ENCODE measurements around the gene RASAL2. TPM values are rescaled to one million over a fixed set of nuclear protein-coding genes. Genes with fewer than 3 reads are reported as not detected.

The RASAL2 gene
- total and polyA plus RNA-seq, 2 donors (not counting 1 experiment from before 2014, with no cell fraction given) = 0.12 TPM; not detected in 1

DNA sequence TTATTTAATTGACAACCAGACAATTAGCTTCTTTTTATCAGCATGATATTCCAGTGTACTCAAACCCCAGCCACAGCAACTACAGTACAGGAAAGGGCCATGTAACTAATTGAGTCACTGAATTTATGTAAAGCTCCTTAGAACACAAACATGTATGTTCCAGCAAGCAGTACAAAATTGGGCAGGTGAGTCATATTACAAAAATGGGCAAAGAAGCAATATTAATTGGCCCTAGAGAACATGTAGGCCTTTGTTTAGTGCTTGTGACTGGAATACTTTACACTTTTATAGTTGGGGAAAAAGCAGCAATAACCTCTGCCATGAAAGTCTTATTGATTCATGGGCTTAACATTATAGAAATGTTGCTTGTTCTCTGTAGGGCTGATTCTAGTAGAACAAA is 371.1 kb downstream of the RASAL2 start:
- no peak overlapping the region for H3K4me3 Mint-ChIP-seq

DNA sequence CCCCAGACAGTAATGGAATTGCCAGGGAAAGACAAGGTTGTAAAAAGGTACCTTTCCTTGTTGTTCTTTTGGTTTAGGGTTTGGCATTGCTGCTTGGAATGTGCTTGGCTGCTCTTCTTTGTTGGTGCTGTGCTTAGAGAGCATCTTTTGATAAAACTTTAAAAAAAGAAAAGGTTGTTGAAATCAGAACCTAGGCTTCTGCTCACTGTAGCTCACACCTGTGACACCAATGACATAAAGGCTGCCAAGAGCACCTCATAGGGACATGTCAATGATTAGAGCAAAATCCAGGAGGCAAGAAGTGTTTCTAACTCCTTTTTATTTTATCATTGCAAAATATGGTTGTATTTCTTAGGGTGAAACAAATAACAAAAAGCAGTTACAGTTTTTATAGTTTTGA is 373.9 kb downstream of the RASAL2 start:
- ATAC-seq (ENCODE audit: low read depth) = no peak
- Histone ChIP-seq H3K27ac (ENCODE audit: low read length in 2 of 2) (no peak overlapping the region), H3K27me3 (replicated peaks in 1 of 4; ENCODE audit: control extremely low read depth in 1 of 4, control insufficient read depth in 3 of 4, insufficient read depth in 4 of 4, low read length in 3 of 4) (no peaks in the 10 kb centered on the region), H3K36me3 (replicated peaks in 1 of 2; ENCODE audit: control extremely low read depth in 1 of 2, control insufficient read depth in 1 of 2, extremely low read depth in 1 of 2, insufficient read depth in 2 of 2, low read length in 1 of 2) (no peaks in the 10 kb centered on the region), H3K79me2 (ENCODE audit: control insufficient read depth, insufficient read depth, low read length) (no peaks in the 10 kb centered on the region), H3K9ac (ENCODE audit: low read length) (no peak overlapping the region), H3K4me1 (ENCODE audit: control insufficient read depth in 2 of 2, insufficient read depth in 2 of 2, low read length in 2 of 2) (no peaks in the 10 kb centered on the region), H2AFZ (ENCODE audit: insufficient read depth, low read depth, low read length, poor library complexity, severe bottlenecking) (no peak overlapping the region), H3K4me2 (replicated peaks; ENCODE audit: low read depth, low read length, poor library complexity, severe bottlenecking) (no peak overlapping the region), H3K9me3 (ENCODE audit: control extremely low read depth in 1 of 3, control insufficient read depth in 2 of 3, insufficient read depth in 1 of 3, low read length in 2 of 3) (no peaks in the 10 kb centered on the region), H4K20me1 (ENCODE audit: control insufficient read depth, insufficient read depth, low read length, poor library complexity, severe bottlenecking) (no peaks in the 10 kb centered on the region), H3K4me3 (ENCODE audit: control extremely low read depth in 1 of 5, extremely low read depth in 1 of 5, insufficient read depth in 1 of 5, low read depth in 2 of 5, low read length in 4 of 5) (no peak overlapping the region)
- Mint-ChIP-seq H3K4me1 (no peaks in the 10 kb centered on the region), H3K27ac (no peak overlapping the region), H3K27me3 (peaks cover 6% of the 10 kb centered on the region), H3K9me3 (ENCODE audit: insufficient read depth) (no peaks in the 10 kb centered on the region), H3K4me3 (no peak overlapping the region)
- POLR2A ChIA-PET = no interaction called here
- TF ChIP-seq, protein P1, sequence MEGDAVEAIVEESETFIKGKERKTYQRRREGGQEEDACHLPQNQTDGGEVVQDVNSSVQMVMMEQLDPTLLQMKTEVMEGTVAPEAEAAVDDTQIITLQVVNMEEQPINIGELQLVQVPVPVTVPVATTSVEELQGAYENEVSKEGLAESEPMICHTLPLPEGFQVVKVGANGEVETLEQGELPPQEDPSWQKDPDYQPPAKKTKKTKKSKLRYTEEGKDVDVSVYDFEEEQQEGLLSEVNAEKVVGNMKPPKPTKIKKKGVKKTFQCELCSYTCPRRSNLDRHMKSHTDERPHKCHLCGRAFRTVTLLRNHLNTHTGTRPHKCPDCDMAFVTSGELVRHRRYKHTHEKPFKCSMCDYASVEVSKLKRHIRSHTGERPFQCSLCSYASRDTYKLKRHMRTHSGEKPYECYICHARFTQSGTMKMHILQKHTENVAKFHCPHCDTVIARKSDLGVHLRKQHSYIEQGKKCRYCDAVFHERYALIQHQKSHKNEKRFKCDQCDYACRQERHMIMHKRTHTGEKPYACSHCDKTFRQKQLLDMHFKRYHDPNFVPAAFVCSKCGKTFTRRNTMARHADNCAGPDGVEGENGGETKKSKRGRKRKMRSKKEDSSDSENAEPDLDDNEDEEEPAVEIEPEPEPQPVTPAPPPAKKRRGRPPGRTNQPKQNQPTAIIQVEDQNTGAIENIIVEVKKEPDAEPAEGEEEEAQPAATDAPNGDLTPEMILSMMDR (IDR thresholded peaks at IDR 0.05) = no peak
- no peak for TF ChIP-seq EZH2 (IDR thresholded peaks at IDR 0.05; ENCODE audit: borderline replicate concordance, insufficient read depth, low read depth, low read length, poor library complexity, severe bottlenecking)
- no peak for DNase-seq
- intact Hi-C loops (cut with micrococcal nuclease) = no loop called here
- CTCF ChIA-PET = no interaction called here

More for the DNA sequence above, 371.1 kb downstream of the RASAL2 start:
- Histone ChIP-seq H3K79me2 (ENCODE audit: control insufficient read depth, insufficient read depth, low read length) (no peaks in the 10 kb centered on the region), H3K27me3 (replicated peaks in 1 of 4; ENCODE audit: control extremely low read depth in 1 of 4, control insufficient read depth in 3 of 4, insufficient read depth in 4 of 4, low read length in 3 of 4) (no peaks in the 10 kb centered on the region), H3K4me1 (ENCODE audit: control insufficient read depth in 2 of 2, insufficient read depth in 2 of 2, low read length in 2 of 2) (no peaks in the 10 kb centered on the region), H3K9ac (ENCODE audit: low read length) (no peak overlapping the region), H3K4me3 (ENCODE audit: control extremely low read depth in 1 of 5, extremely low read depth in 1 of 5, insufficient read depth in 1 of 5, low read depth in 2 of 5, low read length in 4 of 5) (no peak overlapping the region), H3K9me3 (ENCODE audit: control extremely low read depth in 1 of 3, control insufficient read depth in 2 of 3, insufficient read depth in 1 of 3, low read length in 2 of 3) (no peaks in the 10 kb centered on the region), H4K20me1 (ENCODE audit: control insufficient read depth, insufficient read depth, low read length, poor library complexity, severe bottlenecking) (no peaks in the 10 kb centered on the region), H3K36me3 (replicated peaks in 1 of 2; ENCODE audit: control extremely low read depth in 1 of 2, control insufficient read depth in 1 of 2, extremely low read depth in 1 of 2, insufficient read depth in 2 of 2, low read length in 1 of 2) (no peaks in the 10 kb centered on the region), H2AFZ (ENCODE audit: insufficient read depth, low read depth, low read length, poor library complexity, severe bottlenecking) (no peak overlapping the region), H3K27ac (ENCODE audit: low read length in 2 of 2) (no peak overlapping the region), H3K4me2 (replicated peaks; ENCODE audit: low read depth, low read length, poor library complexity, severe bottlenecking) (no peak overlapping the region)
- Mint-ChIP-seq H3K27me3 (no peaks in the 10 kb centered on the region), H3K4me1 (no peaks in the 10 kb centered on the region), H3K27ac (no peak overlapping the region), H3K9me3 (ENCODE audit: insufficient read depth) (no peaks in the 10 kb centered on the region)
- TF ChIP-seq, protein P1 (IDR thresholded peaks at IDR 0.05) = no peak
- TF ChIP-seq EZH2 (IDR thresholded peaks at IDR 0.05; ENCODE audit: borderline replicate concordance, insufficient read depth, low read depth, low read length, poor library complexity, severe bottlenecking) = no peak
- intact Hi-C loops (cut with micrococcal nuclease) = no loop called here
- ChIA-PET POLR2A (no interaction called here), CTCF (interaction anchor here (0.6 to 1.1 kb wide), 2 partner anchors 35 to 144 kb away, joined by 3 to 4 read pairs; no protein-coding TSS in a partner anchor)
- DNase-seq (no peak), ATAC-seq (ENCODE audit: low read depth) (no peak)
